Stimulated activated CD4-positive, alpha-beta T cell treated with anti-CD3 and anti-CD28 coated beads, Interleukin-2, amount 100 ng/mL, for 24 hours (primary cell): Measurements from ENCODE around the gene CORO2A.
"Not testable (repeated sequence)": the region's sequence is repeated elsewhere in the genome, so short reads cannot be mapped to it uniquely, and the experiment has no call there.

ENCODE experiments used
- DNase-seq, 2 donors: peaks; one replicate each; pipeline ENCODE4 v3.0.0-alpha.2; 2020

Gene CORO2A

GRCh38 chr9:98101868-98102273 lies 90.6 kb downstream of the CORO2A start:
- DNase-seq: peak; percentile 66 to 73

GRCh38 chr9:98101416-98101815 lies 91.0 kb downstream of the CORO2A start:
- DNase-seq: no peak

GRCh38 chr9:98100456-98100855 lies 92.0 kb downstream of the CORO2A start:
- no peak for DNase-seq

GRCh38 chr9:98099898-98100297 lies 92.5 kb downstream of the CORO2A start:
- DNase-seq: no peak

- no peak for DNase-seq
These were observed 93.1 kb downstream of the CORO2A start for GRCh38 chr9:98099346-98099745.

GRCh38 chr9:98097836-98098235 lies 94.6 kb downstream of the CORO2A start:
- DNase-seq: peak in 1 of 2 donors; percentile 48

GRCh38 chr9:98096091-98096490 lies 96.3 kb downstream of the CORO2A start:
- DNase-seq: no peak

GRCh38 chr9:98095401-98095800 lies 97.0 kb downstream of the CORO2A start:
- DNase-seq: no peak

GRCh38 chr9:98094851-98095250 lies 97.6 kb downstream of the CORO2A start:
- no peak for DNase-seq

GRCh38 chr9:98094316-98094715 lies 98.1 kb downstream of the CORO2A start:
- DNase-seq: no peak

- DNase-seq: no peak
These were observed 99.9 kb downstream of the CORO2A start for GRCh38 chr9:98092613-98092931.

- DNase-seq: no peak
These were observed 100.5 kb downstream of the CORO2A start for GRCh38 chr9:98091735-98092612.

GRCh38 chr9:98090674-98091073 lies 101.8 kb downstream of the CORO2A start:
- not testable (repeated sequence) for DNase-seq

- peak in 1 of 2 donors; percentile 46 for DNase-seq
These were observed 104.8 kb downstream of the CORO2A start for GRCh38 chr9:98087420-98088354.

- no peak for DNase-seq
These were observed 106.0 kb downstream of the CORO2A start for GRCh38 chr9:98086461-98086860.

GRCh38 chr9:98085944-98086343 lies 106.5 kb downstream of the CORO2A start:
- DNase-seq: no peak

GRCh38 chr9:98085058-98085457 lies 107.4 kb downstream of the CORO2A start:
- no peak for DNase-seq

GRCh38 chr9:98084396-98084795 lies 108.0 kb downstream of the CORO2A start:
- no peak for DNase-seq

- DNase-seq: no peak
These were observed 108.8 kb downstream of the CORO2A start for GRCh38 chr9:98083566-98084183.

- DNase-seq: no peak
These were observed 109.4 kb downstream of the CORO2A start for GRCh38 chr9:98083061-98083501.

GRCh38 chr9:98081477-98082219 lies 110.8 kb downstream of the CORO2A start:
- DNase-seq: peak; percentile 34 to 43

- no peak for DNase-seq
These were observed 111.7 kb downstream of the CORO2A start for GRCh38 chr9:98080780-98081179.

GRCh38 chr9:98080326-98080725 lies 112.1 kb downstream of the CORO2A start:
- DNase-seq: no peak
